ENCODE data around the gene RAB3A. TPM values are rescaled to one million over a fixed set of nuclear protein-coding genes. Genes with fewer than 3 reads are reported as not detected.

The RAB3A gene
- total and polyA plus RNA-seq, 9 of the 15 experiments (the other 6 are each of a cell fraction or from before 2014, with no cell fraction given), result 0.17 to 5.1 (median 0.90) TPM; not detected in 1

Small RNA genes within 50 kb of the gene (small RNA-seq; reads per million reads assigned to genes)
- gene IFI30, result not detected

Other genes with a start within 250 kb of the RAB3A start
Only the 7 nearest of the 16 such genes appear.
- 2.4 and 3.4 TPM in 2 replicates for gene MAST3, start 106.3 kb downstream of the RAB3A start, total RNA-seq (2014; rRNA removed)
- gene MAST3, start 106.3 kb downstream of the RAB3A start, total RNA-seq (2014; rRNA removed; fragmentation: Illumina TruSeq; extraction: Trizol), result 0.99 and 1.3 TPM in 2 replicates
- 1.7 and 2.0 TPM in 2 replicates for gene MAST3, start 106.3 kb downstream of the RAB3A start, total RNA-seq (2015; rRNA removed; fragmentation: Illumina TruSeq; extraction: Trizol)
- 9.9 and 11.8 TPM in 2 replicates for gene MAST3, start 106.3 kb downstream of the RAB3A start, total RNA-seq (2021)
- gene MAST3, start 106.3 kb downstream of the RAB3A start, polyA plus RNA-seq (2011; rRNA removed), result 1.5 and 2.9 TPM in 2 replicates
- gene MAST3, start 106.3 kb downstream of the RAB3A start, polyA plus RNA-seq (2014; fragmentation: Illumina TruSeq; extraction: Trizol), result 3.4 and 4.2 TPM in 2 replicates
- gene MAST3, start 106.3 kb downstream of the RAB3A start, polyA plus RNA-seq (2014; fragmentation: Nextera tagmentation; extraction: Ambion mirVana), result 1 to 10 TPM in 1 of 2 experiments, under 1 TPM in 1; 0.94 to 2.5 TPM
- gene MAST3, start 106.3 kb downstream of the RAB3A start, polyA plus RNA-seq (2014; rRNA removed), result 3.4 and 3.7 TPM in 2 replicates
- gene PIK3R2, start 50.9 kb downstream of the RAB3A start, total RNA-seq (2014; rRNA removed), result 10.8 and 15.3 TPM in 2 replicates
- 3.3 and 4.7 TPM in 2 replicates for gene PIK3R2, start 50.9 kb downstream of the RAB3A start, total RNA-seq (2014; rRNA removed; fragmentation: Illumina TruSeq; extraction: Trizol)
- 6.6 and 6.8 TPM in 2 replicates for gene PIK3R2, start 50.9 kb downstream of the RAB3A start, total RNA-seq (2015; rRNA removed; fragmentation: Illumina TruSeq; extraction: Trizol)
- 37.9 and 41.2 TPM in 2 replicates for gene PIK3R2, start 50.9 kb downstream of the RAB3A start, total RNA-seq (2021)
- gene PIK3R2, start 50.9 kb downstream of the RAB3A start, polyA plus RNA-seq (2011; rRNA removed), result 5.3 and 7.8 TPM in 2 replicates
- 1.5 and 1.6 TPM in 2 replicates for gene PIK3R2, start 50.9 kb downstream of the RAB3A start, polyA plus RNA-seq (2014; fragmentation: Illumina TruSeq; extraction: Trizol)
- under 1 TPM; 0.39 to 0.65 TPM for gene PIK3R2, start 50.9 kb downstream of the RAB3A start, polyA plus RNA-seq (2014; fragmentation: Nextera tagmentation; extraction: Ambion mirVana)
- 6.1 and 14.0 TPM in 2 replicates for gene PIK3R2, start 50.9 kb downstream of the RAB3A start, polyA plus RNA-seq (2014; rRNA removed)
- gene IFI30, start 30.2 kb downstream of the RAB3A start, total RNA-seq (2014; rRNA removed), result 109 and 168 TPM in 2 replicates
- gene IFI30, start 30.2 kb downstream of the RAB3A start, total RNA-seq (2014; rRNA removed; fragmentation: Illumina TruSeq; extraction: Trizol), result 56.6 and 63.7 TPM in 2 replicates
- gene IFI30, start 30.2 kb downstream of the RAB3A start, total RNA-seq (2015; rRNA removed; fragmentation: Illumina TruSeq; extraction: Trizol), result 74.3 and 78.9 TPM in 2 replicates
- gene IFI30, start 30.2 kb downstream of the RAB3A start, total RNA-seq (2021), result 103 and 119 TPM in 2 replicates
- gene IFI30, start 30.2 kb downstream of the RAB3A start, polyA plus RNA-seq (2011; rRNA removed), result 68.3 and 111 TPM in 2 replicates
- 108 and 148 TPM in 2 replicates for gene IFI30, start 30.2 kb downstream of the RAB3A start, polyA plus RNA-seq (2014; fragmentation: Illumina TruSeq; extraction: Trizol)
- 100 to 1,000 TPM; 343 to 430 TPM for gene IFI30, start 30.2 kb downstream of the RAB3A start, polyA plus RNA-seq (2014; fragmentation: Nextera tagmentation; extraction: Ambion mirVana)
- gene IFI30, start 30.2 kb downstream of the RAB3A start, polyA plus RNA-seq (2014; rRNA removed), result 129 and 166 TPM in 2 replicates
- gene MPV17L2, start 10.8 kb downstream of the RAB3A start, total RNA-seq (2014; rRNA removed), result 37.8 and 54.6 TPM in 2 replicates
- gene MPV17L2, start 10.8 kb downstream of the RAB3A start, total RNA-seq (2014; rRNA removed; fragmentation: Illumina TruSeq; extraction: Trizol), result 11.7 and 21.1 TPM in 2 replicates
- 27.8 and 28.5 TPM in 2 replicates for gene MPV17L2, start 10.8 kb downstream of the RAB3A start, total RNA-seq (2015; rRNA removed; fragmentation: Illumina TruSeq; extraction: Trizol)
- 31.7 and 33.8 TPM in 2 replicates for gene MPV17L2, start 10.8 kb downstream of the RAB3A start, total RNA-seq (2021)
- 28.4 and 49.3 TPM in 2 replicates for gene MPV17L2, start 10.8 kb downstream of the RAB3A start, polyA plus RNA-seq (2011; rRNA removed)
- gene MPV17L2, start 10.8 kb downstream of the RAB3A start, polyA plus RNA-seq (2014; fragmentation: Illumina TruSeq; extraction: Trizol), result 60.2 and 60.9 TPM in 2 replicates
- gene MPV17L2, start 10.8 kb downstream of the RAB3A start, polyA plus RNA-seq (2014; fragmentation: Nextera tagmentation; extraction: Ambion mirVana), result 10 to 100 TPM; 10.6 to 11.0 TPM
- gene MPV17L2, start 10.8 kb downstream of the RAB3A start, polyA plus RNA-seq (2014; rRNA removed), result 60.0 and 67.1 TPM in 2 replicates
- gene PDE4C, start 22.4 kb upstream of the RAB3A start, total RNA-seq (2014; rRNA removed), result 0.16 and 0.91 TPM in 2 replicates
- 0.11 and 0.29 TPM in 2 replicates for gene PDE4C, start 22.4 kb upstream of the RAB3A start, total RNA-seq (2014; rRNA removed; fragmentation: Illumina TruSeq; extraction: Trizol)
- gene PDE4C, start 22.4 kb upstream of the RAB3A start, total RNA-seq (2015; rRNA removed; fragmentation: Illumina TruSeq; extraction: Trizol), result not detected in 2 replicates
- gene PDE4C, start 22.4 kb upstream of the RAB3A start, total RNA-seq (2021), result 0.29 and 0.45 TPM in 2 replicates
- 0.60 and 0.81 TPM in 2 replicates for gene PDE4C, start 22.4 kb upstream of the RAB3A start, polyA plus RNA-seq (2011; rRNA removed)
- 0.06 and 0.24 TPM in 2 replicates for gene PDE4C, start 22.4 kb upstream of the RAB3A start, polyA plus RNA-seq (2014; fragmentation: Illumina TruSeq; extraction: Trizol)
- under 1 TPM; 0.04 to 0.08 TPM for gene PDE4C, start 22.4 kb upstream of the RAB3A start, polyA plus RNA-seq (2014; fragmentation: Nextera tagmentation; extraction: Ambion mirVana)
- 0.81 and 0.89 TPM in 2 replicates for gene PDE4C, start 22.4 kb upstream of the RAB3A start, polyA plus RNA-seq (2014; rRNA removed)
- 0.04 and 0.05 TPM in 2 replicates for gene IQCN, start 70.4 kb upstream of the RAB3A start, total RNA-seq (2014; rRNA removed)
- 0.04 TPM in 1 of 2 replicates, not detected in the other for gene IQCN, start 70.4 kb upstream of the RAB3A start, total RNA-seq (2014; rRNA removed; fragmentation: Illumina TruSeq; extraction: Trizol)
- gene IQCN, start 70.4 kb upstream of the RAB3A start, total RNA-seq (2015; rRNA removed; fragmentation: Illumina TruSeq; extraction: Trizol), result 0.04 and 0.07 TPM in 2 replicates
- gene IQCN, start 70.4 kb upstream of the RAB3A start, total RNA-seq (2021), result 0.07 and 0.16 TPM in 2 replicates
- gene IQCN, start 70.4 kb upstream of the RAB3A start, polyA plus RNA-seq (2011; rRNA removed), result 0.01 and 0.03 TPM in 2 replicates
- 0.01 and 0.03 TPM in 2 replicates for gene IQCN, start 70.4 kb upstream of the RAB3A start, polyA plus RNA-seq (2014; fragmentation: Illumina TruSeq; extraction: Trizol)
- not detected for gene IQCN, start 70.4 kb upstream of the RAB3A start, polyA plus RNA-seq (2014; fragmentation: Nextera tagmentation; extraction: Ambion mirVana)
- not detected in 2 replicates for gene IQCN, start 70.4 kb upstream of the RAB3A start, polyA plus RNA-seq (2014; rRNA removed)
- 279 and 297 TPM in 2 replicates for gene JUND, start 77.6 kb upstream of the RAB3A start, total RNA-seq (2014; rRNA removed)
- gene JUND, start 77.6 kb upstream of the RAB3A start, total RNA-seq (2014; rRNA removed; fragmentation: Illumina TruSeq; extraction: Trizol), result 17.4 and 22.6 TPM in 2 replicates
- gene JUND, start 77.6 kb upstream of the RAB3A start, total RNA-seq (2015; rRNA removed; fragmentation: Illumina TruSeq; extraction: Trizol), result 33.1 and 33.7 TPM in 2 replicates
- gene JUND, start 77.6 kb upstream of the RAB3A start, total RNA-seq (2021), result 245 and 286 TPM in 2 replicates
- gene JUND, start 77.6 kb upstream of the RAB3A start, polyA plus RNA-seq (2011; rRNA removed), result 74.2 and 83.0 TPM in 2 replicates
- 42.3 and 63.5 TPM in 2 replicates for gene JUND, start 77.6 kb upstream of the RAB3A start, polyA plus RNA-seq (2014; fragmentation: Illumina TruSeq; extraction: Trizol)
- gene JUND, start 77.6 kb upstream of the RAB3A start, polyA plus RNA-seq (2014; fragmentation: Nextera tagmentation; extraction: Ambion mirVana), result 10 to 100 TPM in 1 of 2 experiments, 1 to 10 TPM in 1; 6.4 to 11.8 TPM
- gene JUND, start 77.6 kb upstream of the RAB3A start, polyA plus RNA-seq (2014; rRNA removed), result 210 and 216 TPM in 2 replicates